Choroid plexus epithelial cell (primary cell): ENCODE data around the gene ARTN.

Experiments
- DNase-seq: peaks from one replicate; pipeline ENCODE4 v3.0.0-alpha.2; 2010; ENCODE audit warnings: low read depth
- H3K4me3 ChIP-seq: 2 replicates; pipeline ENCODE4 v1.5.1; 2011; ENCODE audit warnings: low read depth, mild to moderate bottlenecking, control low read depth, low read length, moderate library complexity
- CTCF ChIP-seq: conservative IDR thresholded peaks from 2 replicates; pipeline ENCODE4 v1.5.1; 2011; ENCODE audit warnings: low read depth, mild to moderate bottlenecking, control low read depth, inconsistent platforms, low read length, moderate library complexity

The ARTN gene

GRCh38 chr1:43934101-43934985, 742 bp downstream of the ARTN start:
- peak; percentile 94 for TF ChIP-seq CTCF
- peak overlapping the region; percentile 55 for H3K4me3 ChIP-seq
- peak; percentile 72 for DNase-seq

- no peak for TF ChIP-seq CTCF
- no peak for DNase-seq
- H3K4me3 ChIP-seq = no peak overlapping the region
Measured at GRCh38 chr1:43934986-43935324, 1.4 kb downstream of the ARTN start.

GRCh38 chr1:43935711-43936427, 2.3 kb downstream of the ARTN start:
- H3K4me3 ChIP-seq = peak overlapping the region; percentile 46
- TF ChIP-seq CTCF = no peak
- DNase-seq = no peak

- DNase-seq = no peak
- TF ChIP-seq CTCF = peak; percentile 22
- peak overlapping the region; percentile 46 for H3K4me3 ChIP-seq
Measured at GRCh38 chr1:43936431-43937151, 3.0 kb downstream of the ARTN start.

- TF ChIP-seq CTCF = no peak
- H3K4me3 ChIP-seq = no peak overlapping the region
- no peak for DNase-seq
Measured at GRCh38 chr1:43937179-43937865, 3.7 kb downstream of the ARTN start.

GRCh38 chr1:43938383-43938782, 4.8 kb downstream of the ARTN start:
- TF ChIP-seq CTCF = no peak
- no peak for DNase-seq
- H3K4me3 ChIP-seq = no peak overlapping the region
